IPS-20b (cell line): ENCODE data around the gene CCRL2.

Experiments
- H3K27ac ChIP-seq: one replicate; pipeline ENCODE4 v1.5.1; 2013; ENCODE audit warnings: low read length
- H3K27me3 ChIP-seq: 2 replicates; pipeline ENCODE4 v1.6.1; 2013; ENCODE audit warnings: mild to moderate bottlenecking, low read length, inconsistent platforms; ENCODE audit not compliant: insufficient read depth
- H3K36me3 ChIP-seq: 2 replicates; pipeline ENCODE4 v1.6.1; 2013; ENCODE audit warnings: low read depth, mild to moderate bottlenecking, inconsistent platforms, low read length, moderate library complexity; ENCODE audit not compliant: insufficient read depth
- H3K4me1 ChIP-seq: 2 replicates; pipeline ENCODE4 v1.6.1; 2013; ENCODE audit warnings: mild to moderate bottlenecking, control low read depth, inconsistent platforms, low read length, moderate library complexity; ENCODE audit not compliant: insufficient read depth
- H3K4me3 ChIP-seq: 2 replicates; pipeline ENCODE4 v1.5.1; 2013; ENCODE audit warnings: mild to moderate bottlenecking, low read length, inconsistent platforms
- H3K9ac ChIP-seq: 2 replicates; pipeline ENCODE4 v1.6.1; 2013; ENCODE audit warnings: low read depth, mild to moderate bottlenecking, inconsistent platforms, low read length, moderate library complexity
- H3K9me3 ChIP-seq: 2 replicates; pipeline ENCODE4 v1.6.1; 2013; ENCODE audit warnings: mild to moderate bottlenecking, low read depth, low read length, inconsistent platforms; ENCODE audit not compliant: insufficient read depth

The CCRL2 gene

DNA sequence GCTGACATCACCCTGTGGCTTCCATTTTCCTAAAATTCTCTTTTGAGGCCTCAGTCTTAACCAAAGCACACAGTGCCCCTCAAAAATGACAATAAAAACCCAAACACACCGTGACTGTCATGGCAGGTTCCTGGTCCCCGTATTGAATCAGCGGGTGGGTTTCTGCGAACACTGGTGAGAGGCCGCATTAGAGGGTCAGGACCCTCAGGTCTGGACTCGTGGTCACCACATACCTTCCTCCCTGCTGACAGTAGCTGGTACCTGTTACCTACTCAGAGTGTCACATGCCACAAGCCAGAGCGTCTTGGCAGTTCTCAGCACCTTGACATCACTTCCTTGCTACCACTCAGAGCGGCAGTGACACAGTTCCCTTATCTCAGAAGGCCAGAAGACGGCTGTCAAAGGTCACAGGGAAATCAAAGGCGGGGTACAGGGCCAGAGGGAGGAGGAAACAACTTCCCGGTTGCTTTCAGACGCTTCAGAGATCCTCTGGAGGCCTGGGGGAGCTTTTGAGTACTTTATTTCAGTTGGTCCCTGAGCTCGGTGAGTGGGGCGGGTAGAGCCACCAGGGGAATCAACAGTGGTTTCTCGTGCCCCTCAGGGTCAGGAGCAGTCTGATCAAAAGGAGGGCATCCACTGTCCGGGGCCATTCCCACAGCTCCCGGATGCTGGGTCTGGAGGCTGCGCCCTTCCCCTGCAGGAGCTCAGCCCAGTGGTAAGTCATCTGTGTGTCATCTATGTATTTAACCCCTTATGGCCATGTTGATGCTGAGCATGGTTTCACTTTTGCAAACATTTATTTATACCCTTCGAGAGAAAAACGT, at the start of gene CCRL2, which contains the start of gene CCR5AS:
CCRL2 (plus strand) TSS at position 472 of the 824 bp plus-strand sequence. CDS start 821 bp downstream, outside the sequence.
CCR5AS (minus strand) TSS at position 279 of the 824 bp plus-strand sequence.
- Histone ChIP-seq H3K36me3 (no peaks in the 10 kb centered on the region), H3K9me3 (no peaks in the 10 kb centered on the region), H3K27ac (no peak within 1 kb of the TSS), H3K27me3 (no peaks in the 10 kb centered on the region), H3K4me1 (no peaks in the 10 kb centered on the region), H3K4me3 (no peak within 1 kb of the TSS), H3K9ac (no peak within 1 kb of the TSS)

GRCh38 chr3:46358466-46358865, 48.6 kb upstream of the CCRL2 start:
- Histone ChIP-seq H3K4me1 (no peaks in the 10 kb centered on the region), H3K4me3 (no peak overlapping the region), H3K27ac (no peak overlapping the region), H3K27me3 (no peaks in the 10 kb centered on the region), H3K9me3 (no peaks in the 10 kb centered on the region), H3K36me3 (no peaks in the 10 kb centered on the region), H3K9ac (no peak overlapping the region)

DNA sequence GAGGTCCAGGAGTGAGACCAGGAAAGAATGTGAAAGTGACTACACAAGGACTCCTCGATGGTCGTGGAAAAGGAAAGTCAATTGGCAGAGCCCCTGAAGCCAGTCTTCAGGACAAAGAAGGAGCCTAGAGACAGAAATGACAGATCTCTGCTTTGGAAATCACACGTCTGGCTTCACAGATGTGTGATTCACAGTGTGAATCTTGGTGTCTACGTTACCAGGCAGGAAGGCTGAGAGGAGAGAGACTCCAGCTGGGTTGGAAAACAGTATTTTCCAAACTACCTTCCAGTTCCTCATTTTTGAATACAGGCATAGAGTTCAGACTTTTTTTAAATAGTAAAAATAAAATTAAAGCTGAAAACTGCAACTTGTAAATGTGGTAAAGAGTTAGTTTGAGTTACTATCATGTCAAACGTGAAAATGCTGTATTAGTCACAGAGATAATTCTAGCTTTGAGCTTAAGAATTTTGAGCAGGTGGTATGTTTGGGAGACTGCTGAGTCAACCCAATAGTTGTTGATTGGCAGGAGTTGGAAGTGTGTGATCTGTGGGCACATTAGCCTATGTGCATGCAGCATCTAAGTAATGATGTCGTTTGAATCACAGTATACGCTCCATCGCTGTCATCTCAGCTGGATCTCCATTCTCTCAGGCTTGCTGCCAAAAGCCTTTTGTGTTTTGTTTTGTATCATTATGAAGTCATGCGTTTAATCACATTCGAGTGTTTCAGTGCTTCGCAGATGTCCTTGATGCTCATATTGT, 47.1 kb upstream of the CCRL2 start:
- no peaks in the 10 kb centered on the region for H3K27me3 ChIP-seq
- H3K4me1 ChIP-seq = no peaks in the 10 kb centered on the region
- no peak overlapping the region for H3K9ac ChIP-seq
- H3K9me3 ChIP-seq = no peaks in the 10 kb centered on the region
- H3K27ac ChIP-seq = no peak overlapping the region
- no peaks in the 10 kb centered on the region for H3K36me3 ChIP-seq
- no peak overlapping the region for H3K4me3 ChIP-seq

DNA sequence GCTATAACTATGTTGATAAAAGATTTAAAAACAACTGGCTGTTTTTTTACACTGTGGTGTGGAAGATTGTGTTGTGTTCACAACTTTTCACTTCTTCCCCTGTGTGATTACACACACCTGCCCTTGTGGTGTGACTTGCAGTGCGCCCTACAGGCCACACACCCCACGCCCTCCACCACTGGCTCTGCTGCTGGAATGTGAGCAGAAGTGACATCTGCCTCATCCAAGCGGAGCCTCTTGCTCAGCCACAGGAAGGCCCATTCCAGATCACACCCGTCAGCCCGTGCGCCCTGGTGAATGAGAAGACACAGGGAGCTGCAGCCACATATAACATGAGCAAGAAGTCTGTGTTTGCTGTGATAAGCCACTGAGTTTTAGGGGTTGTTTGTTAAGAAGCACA, 46.2 kb upstream of the CCRL2 start:
- no peak overlapping the region for H3K4me3 ChIP-seq
- no peak overlapping the region for H3K27ac ChIP-seq
- H3K36me3 ChIP-seq = no peaks in the 10 kb centered on the region
- H3K27me3 ChIP-seq = no peaks in the 10 kb centered on the region
- no peaks in the 10 kb centered on the region for H3K9me3 ChIP-seq
- no peaks in the 10 kb centered on the region for H3K4me1 ChIP-seq
- no peak overlapping the region for H3K9ac ChIP-seq

- no peaks in the 10 kb centered on the region for H3K27me3 ChIP-seq
- H3K4me1 ChIP-seq = no peaks in the 10 kb centered on the region
- H3K9me3 ChIP-seq = no peaks in the 10 kb centered on the region
- H3K9ac ChIP-seq = no peak overlapping the region
- no peak overlapping the region for H3K4me3 ChIP-seq
- no peaks in the 10 kb centered on the region for H3K36me3 ChIP-seq
- no peak overlapping the region for H3K27ac ChIP-seq
Observed at GRCh38 chr3:46361408-46362283, 45.4 kb upstream of the CCRL2 start.

GRCh38 chr3:46365041-46365440, 42.0 kb upstream of the CCRL2 start:
- Histone ChIP-seq H3K27me3 (no peaks in the 10 kb centered on the region), H3K9me3 (no peaks in the 10 kb centered on the region), H3K36me3 (no peaks in the 10 kb centered on the region), H3K27ac (no peak overlapping the region), H3K4me3 (no peak overlapping the region), H3K4me1 (no peaks in the 10 kb centered on the region), H3K9ac (no peak overlapping the region)

GRCh38 chr3:46365737-46366524, 41.1 kb upstream of the CCRL2 start:
- no peaks in the 10 kb centered on the region for H3K27me3 ChIP-seq
- H3K4me3 ChIP-seq = no peak overlapping the region
- no peaks in the 10 kb centered on the region for H3K9me3 ChIP-seq
- no peak overlapping the region for H3K27ac ChIP-seq
- H3K9ac ChIP-seq = no peak overlapping the region
- no peaks in the 10 kb centered on the region for H3K4me1 ChIP-seq
- H3K36me3 ChIP-seq = no peaks in the 10 kb centered on the region

- H3K4me1 ChIP-seq = no peaks in the 10 kb centered on the region
- H3K9me3 ChIP-seq = no peaks in the 10 kb centered on the region
- H3K27ac ChIP-seq = no peak overlapping the region
- no peak overlapping the region for H3K9ac ChIP-seq
- no peak overlapping the region for H3K4me3 ChIP-seq
- no peaks in the 10 kb centered on the region for H3K27me3 ChIP-seq
- H3K36me3 ChIP-seq = no peaks in the 10 kb centered on the region
Observed at GRCh38 chr3:46367811-46368210, 39.2 kb upstream of the CCRL2 start.

GRCh38 chr3:46368569-46368968, 38.5 kb upstream of the CCRL2 start:
- no peak overlapping the region for H3K4me3 ChIP-seq

DNA sequence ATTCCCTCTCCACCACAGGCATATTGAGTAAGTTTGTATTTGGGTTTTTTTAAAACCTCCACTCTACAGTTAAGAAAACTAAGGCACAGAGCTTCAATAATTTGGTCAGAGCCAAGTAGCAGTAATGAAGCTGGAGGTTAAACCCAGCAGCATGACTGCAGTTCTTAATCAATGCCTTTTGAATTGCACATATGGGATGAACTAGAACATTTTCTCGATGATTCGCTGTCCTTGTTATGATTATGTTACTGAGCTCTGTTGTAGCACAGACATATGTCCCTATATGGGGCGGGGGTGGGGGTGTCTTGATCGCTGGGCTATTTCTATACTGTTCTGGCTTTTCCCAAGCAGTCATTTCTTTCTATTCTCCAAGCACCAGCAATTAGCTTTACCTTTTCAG, 37.9 kb upstream of the CCRL2 start:
- Histone ChIP-seq H3K27me3 (no peaks in the 10 kb centered on the region), H3K9ac (no peak overlapping the region), H3K9me3 (no peaks in the 10 kb centered on the region), H3K27ac (no peak overlapping the region), H3K4me3 (no peak overlapping the region), H3K36me3 (no peaks in the 10 kb centered on the region), H3K4me1 (no peaks in the 10 kb centered on the region)

More at GRCh38 chr3:46368569-46368968, 38.5 kb upstream of the CCRL2 start:
- Histone ChIP-seq H3K9me3 (no peaks in the 10 kb centered on the region), H3K9ac (no peak overlapping the region), H3K4me1 (no peaks in the 10 kb centered on the region), H3K36me3 (no peaks in the 10 kb centered on the region), H3K27ac (no peak overlapping the region), H3K27me3 (no peaks in the 10 kb centered on the region)

DNA sequence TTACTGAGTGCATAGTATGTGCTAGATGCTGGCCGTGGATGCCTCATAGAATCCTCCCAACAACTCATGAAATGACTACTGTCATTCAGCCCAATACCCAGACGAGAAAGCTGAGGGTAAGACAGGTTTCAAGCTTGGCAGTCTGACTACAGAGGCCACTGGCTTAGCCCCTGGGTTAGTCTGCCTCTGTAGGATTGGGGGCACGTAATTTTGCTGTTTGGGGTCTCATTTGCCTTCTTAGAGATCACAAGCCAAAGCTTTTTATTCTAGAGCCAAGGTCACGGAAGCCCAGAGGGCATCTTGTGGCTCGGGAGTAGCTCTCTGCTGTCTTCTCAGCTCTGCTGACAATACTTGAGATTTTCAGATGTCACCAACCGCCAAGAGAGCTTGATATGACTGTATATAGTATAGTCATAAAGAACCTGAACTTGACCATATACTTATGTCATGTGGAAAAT, 37.4 kb upstream of the CCRL2 start:
- Histone ChIP-seq H3K36me3 (no peaks in the 10 kb centered on the region), H3K9me3 (no peaks in the 10 kb centered on the region), H3K4me3 (no peak overlapping the region), H3K27ac (no peak overlapping the region), H3K27me3 (0 out of 2 replicates have a peak, but pooled peaks cover 2% of the 10 kb centered on the region), H3K4me1 (no peaks in the 10 kb centered on the region), H3K9ac (no peak overlapping the region)
